ENCODE results near the gene HOXC5.

The HOXC5 gene

DNA sequence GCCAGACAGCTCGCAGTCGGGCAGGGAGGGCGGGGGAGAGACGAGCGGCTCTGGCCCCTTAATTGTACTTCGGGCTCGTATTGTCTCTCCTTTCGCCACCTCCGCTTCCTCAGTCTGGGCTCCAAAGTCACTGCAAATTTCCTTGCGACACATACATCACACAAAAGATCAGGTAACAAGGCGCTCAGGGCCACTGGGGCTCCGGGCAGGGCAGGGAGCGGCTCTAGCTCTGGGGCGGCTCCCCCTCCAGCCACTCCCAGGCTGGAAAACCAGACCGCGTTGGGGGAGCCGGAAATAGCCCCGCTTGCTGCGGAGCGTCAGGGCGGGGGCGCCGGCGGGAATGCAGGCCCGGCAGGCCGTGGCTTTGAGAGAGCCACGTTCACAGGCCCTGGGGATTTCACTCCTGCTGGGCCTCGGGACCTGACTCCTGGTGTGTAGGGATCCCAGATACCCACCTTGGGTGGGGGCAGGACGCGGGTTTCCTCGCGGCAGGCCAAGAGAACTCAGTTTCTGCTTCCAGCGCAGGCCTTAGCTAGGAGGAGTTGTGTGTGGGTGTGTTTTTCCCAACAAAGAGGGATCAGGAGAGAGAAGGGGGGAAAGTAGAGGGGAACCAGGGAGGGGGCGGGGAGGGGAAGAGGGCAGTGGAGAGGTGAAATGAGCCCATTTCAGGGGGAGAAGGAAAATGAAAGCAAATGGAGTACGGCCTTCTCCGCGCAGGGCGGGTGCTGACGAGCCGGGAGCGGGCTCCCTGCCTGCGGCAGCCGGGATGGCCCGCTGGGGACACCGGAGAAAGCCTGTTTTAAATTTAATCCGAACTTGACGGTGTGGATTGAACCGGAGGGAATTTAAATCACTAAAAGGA lies 37.2 kb upstream of the HOXC5 start:
- no peak for DNase-seq (ENCODE audit: low spot score)

DNA sequence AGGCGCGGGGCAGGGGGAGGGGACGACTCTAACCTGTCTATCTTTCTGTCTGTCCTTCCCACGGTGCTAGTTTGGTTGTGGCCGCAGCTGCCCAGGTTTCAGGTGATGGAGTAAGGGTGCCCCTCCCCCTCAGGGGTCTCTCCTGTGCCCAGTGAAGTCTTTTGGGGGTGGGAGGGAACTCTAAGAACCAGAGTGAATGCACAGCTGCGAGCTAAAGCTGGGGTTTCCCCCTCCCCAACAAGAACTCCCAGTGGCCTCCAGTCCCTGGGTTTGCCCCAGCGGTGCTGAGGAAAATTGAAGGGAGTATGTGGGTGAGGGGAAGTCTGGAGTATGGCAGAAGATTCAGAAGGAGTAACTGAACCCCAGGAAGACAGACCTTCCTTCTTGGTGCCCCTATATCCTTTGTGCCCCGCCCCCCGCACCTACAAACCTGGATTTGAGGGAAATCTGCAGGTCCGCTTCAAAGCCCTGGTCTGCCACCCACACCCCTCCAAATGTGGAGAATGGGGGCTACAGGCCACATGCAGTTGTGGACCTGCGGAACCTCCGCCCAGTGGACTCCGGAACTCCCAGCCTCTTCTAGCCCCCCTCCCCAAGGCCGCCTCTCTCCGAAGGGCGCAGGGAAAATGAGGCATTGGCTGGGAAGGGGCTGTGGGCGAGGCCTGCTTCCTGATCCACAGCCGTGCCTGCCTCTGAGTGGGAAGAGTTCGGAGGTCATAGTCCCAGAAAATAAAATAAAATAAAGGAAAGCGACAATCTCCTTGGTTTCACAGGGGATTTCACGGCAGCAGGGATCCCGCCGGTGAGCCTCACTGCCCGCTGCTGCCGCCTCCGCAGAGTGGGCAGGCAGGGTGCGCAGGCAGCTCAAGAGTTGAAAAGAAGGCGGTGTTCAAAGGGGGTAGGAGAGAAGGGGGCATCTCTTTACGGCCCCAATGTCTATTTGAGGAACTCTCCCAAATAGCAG lies 36.3 kb upstream of the HOXC5 start:
- no peak for DNase-seq (ENCODE audit: low spot score)

DNA sequence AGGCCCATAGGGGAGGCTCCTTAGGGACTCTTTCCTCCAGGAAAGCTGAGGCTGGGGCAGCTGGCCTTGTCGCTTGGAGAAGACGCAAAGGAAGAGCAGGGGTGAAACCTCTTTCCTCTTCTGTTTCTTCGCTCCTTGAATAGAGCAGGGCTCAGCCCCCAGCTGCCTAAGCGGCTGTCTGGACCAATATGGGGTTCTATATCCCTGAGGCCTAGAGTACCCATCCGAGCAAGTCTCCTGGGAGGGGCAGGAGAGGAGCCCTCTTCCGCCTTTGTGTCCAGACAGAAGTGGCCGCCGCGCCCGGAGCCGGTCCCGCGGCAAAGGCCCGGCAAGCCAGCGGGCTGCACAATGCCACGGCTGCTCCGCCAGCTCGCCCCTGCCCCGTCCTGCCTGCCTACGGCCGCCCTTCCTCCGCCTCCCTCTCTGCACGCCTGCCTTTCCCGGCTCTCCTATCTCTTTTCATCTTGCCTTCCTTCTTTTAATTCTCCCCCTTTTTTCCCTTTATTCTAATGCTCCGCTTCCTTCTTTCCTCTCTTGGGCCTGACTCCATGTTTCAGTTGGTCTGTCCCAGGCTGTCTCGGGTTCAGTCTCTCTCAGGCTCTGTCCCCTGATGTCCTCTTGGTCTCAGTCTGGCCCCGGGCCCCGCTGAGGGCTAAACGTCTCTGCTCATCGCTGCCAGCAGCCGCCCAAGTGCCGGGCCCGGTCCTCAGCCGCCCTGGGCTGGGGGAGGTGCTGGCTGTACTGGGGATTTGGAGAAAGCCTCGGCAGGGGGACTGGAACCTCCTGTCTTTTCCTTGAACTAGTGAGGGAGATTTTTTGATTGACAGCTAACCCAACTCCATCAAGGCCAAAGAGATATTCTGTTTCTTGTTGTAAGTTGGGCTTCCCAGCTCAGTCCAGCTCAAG lies 35.4 kb upstream of the HOXC5 start:
- DNase-seq (ENCODE audit: low spot score): no peak

DNA sequence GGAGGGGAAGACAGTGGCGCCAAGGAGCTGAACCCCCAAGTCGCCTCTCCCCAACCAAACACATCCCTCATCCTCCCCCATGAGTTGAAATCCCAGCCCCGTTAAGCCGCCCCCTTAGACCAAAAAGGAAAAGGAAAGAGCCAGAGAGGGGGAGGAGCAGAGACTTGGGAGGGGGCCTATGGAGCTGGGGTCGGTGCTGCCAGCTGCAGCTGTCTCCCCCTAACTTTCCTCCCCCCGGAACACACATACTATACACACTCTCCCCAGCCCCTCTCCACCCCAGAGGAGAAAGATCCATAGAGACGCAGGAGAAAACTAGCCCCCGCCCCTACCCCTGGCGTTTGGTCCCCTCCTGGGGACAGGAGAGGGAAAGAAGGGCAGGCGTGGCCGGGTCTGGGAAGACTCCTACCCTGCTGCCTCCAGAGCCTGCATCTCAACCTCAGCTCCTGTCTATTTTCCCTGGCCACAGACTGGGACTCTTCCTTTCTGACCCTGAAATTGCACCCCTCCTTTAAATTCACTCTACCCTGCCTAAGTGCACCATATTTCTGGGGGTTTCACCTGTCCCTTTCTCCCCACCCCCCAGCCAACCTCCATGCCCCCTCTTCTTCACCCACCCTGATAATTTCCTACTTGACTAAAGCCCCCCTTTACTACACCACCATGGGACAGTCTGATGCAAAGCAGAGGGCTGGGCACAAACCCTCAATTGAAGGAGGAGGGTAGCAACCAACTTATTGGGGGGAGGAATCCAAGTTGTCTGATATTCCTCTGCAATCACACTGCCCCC lies 34.5 kb upstream of the HOXC5 start:
- no peak for DNase-seq (ENCODE audit: low spot score)

DNA sequence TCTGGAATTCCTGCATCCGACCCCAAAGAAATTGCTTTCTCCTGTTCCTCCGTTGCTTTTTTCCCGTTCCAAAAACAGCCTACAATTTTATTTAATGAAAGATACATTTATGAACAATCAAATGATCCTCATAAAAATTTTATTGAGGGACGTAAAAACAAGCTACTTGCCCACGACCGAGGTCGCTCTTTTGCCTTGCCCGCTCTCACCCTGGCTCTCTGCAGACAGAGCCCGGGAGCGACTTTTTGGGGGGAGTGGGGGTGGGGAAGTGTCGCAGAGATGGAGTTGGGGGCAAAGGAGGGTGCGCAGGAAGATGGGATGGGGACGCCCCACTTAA lies 34.0 kb upstream of the HOXC5 start:
- no peak for DNase-seq (ENCODE audit: low spot score)

DNA sequence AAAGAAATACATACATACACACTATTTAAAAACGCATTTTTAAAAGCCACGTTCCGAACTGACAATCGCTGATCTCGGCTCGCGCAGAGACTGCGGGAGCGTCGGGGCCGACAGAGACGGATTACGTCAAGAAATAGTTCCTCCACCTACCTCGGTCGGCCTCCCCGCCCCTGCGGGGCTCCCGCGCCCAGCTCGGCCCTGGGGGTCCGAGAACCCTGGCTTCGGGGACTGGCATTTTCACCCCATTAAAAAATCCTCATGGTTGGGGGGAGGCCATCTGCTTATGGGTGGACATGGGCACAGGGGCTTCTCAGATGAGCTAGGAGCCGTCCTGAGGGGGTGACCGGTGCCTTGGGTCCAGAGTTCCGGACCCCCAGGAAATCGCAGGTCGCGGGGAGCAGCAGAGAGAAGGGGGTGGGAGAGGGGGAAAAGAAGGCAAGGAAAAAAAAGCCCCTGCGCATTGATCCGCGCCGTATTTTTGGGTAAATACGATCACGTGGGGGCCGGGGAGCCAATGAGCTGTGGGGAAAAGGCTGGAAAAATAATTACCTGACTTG lies 33.2 kb upstream of the HOXC5 start:
- no peak for DNase-seq (ENCODE audit: low spot score)

DNA sequence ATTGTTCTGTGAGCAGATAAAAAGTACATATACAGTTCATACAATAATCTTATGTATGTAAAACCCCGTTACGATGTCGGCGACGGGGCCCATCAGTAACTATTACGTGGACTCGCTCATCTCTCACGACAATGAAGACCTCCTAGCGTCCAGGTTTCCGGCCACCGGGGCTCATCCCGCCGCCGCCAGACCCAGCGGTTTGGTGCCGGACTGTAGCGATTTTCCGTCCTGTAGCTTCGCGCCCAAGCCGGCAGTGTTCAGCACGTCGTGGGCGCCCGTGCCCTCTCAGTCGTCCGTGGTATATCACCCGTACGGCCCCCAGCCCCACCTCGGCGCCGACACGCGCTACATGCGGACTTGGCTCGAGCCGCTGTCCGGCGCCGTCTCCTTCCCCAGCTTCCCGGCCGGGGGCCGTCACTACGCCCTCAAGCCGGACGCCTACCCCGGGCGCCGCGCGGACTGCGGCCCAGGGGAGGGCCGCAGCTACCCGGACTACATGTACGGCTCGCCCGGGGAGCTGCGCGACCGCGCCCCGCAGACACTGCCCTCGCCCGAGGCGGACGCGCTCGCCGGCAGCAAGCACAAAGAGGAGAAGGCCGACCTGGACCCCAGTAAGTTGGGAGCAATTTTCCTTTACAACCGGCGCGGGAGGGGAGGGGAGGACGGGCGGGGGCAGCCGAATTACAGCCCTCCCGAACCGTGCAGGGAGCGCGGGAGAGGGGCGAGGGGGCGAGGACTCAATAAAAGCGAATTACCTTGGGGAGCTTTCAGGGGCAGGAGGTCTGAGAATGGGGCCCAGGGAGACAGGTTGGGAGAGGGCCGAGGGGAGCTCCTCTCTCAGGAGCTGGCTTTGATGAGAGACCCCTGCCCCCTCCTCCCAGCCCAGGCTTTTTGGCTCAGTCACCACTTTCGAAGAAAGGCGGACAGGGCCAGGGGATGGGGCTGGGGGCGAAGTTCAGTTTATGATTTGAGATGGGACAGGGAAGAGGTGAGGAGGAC lies 32.4 kb upstream of the HOXC5 start, which contains the start of gene HOXC9:
Gene HOXC9, plus strand, starts transcription at position 46 of the 999 bp plus-strand sequence. Its CDS starts 28 bp downstream, at position 74.
- no peak for DNase-seq (ENCODE audit: low spot score)

DNA sequence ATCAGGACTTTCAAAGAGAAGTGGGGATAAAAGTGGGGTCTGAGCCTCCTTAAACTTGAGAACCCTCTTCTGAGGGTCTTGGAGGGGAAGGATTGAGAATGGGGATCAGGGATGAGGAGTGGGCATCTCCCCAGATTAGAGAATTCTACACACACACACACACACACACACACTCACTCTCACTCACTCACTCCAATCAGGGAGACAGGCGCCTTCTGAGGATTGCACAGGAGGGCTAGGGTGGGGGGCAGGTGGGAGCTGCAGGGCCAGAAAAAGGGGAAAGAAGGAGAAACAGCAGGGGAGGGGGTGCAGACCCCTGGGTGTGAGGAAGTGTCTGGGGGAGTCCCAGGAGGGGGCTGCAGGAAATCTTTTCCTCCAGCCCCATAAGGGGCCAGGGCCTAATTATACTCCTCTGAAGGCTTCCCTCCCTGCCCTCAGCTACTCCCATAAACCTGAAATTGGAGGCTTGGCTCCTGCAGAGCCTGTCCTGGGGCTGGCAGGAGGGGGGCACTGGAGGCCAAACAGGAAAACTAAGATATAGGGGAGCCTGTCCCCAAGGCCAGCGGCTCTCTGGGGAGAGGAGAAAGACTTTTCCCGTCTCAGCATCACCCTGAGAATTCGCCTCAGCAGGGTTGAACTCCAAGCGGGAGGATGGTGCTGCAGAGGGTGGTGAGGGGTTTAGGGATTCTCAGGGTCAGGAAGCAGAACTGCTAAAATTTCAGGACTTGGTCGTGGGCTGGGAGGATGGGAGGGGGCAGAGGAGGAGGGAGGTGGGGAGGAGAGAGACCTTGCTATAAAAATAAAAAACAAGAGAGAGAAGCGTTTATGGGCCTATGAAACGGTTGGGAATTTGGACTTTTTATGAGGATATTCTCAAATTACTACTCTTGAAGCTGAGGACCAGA lies 31.3 kb upstream of the HOXC5 start:
- no peak for DNase-seq (ENCODE audit: low spot score)

DNA sequence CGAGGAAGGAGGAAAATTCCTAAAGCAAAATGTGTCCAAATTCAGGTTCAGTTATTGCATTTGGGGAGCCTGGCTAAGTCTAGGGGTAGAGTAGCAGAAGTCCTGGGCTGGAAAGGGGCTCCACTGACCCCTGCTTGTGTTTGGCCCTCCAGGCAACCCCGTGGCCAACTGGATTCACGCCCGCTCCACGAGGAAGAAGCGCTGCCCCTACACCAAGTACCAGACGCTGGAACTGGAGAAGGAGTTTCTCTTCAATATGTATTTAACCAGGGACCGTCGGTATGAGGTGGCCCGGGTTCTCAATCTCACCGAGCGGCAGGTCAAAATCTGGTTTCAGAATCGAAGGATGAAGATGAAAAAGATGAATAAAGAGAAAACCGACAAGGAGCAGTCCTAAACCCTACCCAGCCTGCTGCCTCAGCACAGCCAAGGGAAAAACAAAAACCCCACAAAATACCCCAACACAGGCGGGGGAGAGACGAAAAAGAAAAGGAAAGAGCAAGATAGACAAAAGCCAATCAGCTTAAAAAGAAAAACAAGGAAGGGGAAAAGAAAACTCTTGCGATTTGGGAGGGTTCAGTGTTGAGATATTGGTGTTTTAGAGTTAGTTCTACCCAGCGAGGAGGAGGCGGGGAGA lies 30.5 kb upstream of the HOXC5 start:
- no peak for DNase-seq (ENCODE audit: low spot score)

DNA sequence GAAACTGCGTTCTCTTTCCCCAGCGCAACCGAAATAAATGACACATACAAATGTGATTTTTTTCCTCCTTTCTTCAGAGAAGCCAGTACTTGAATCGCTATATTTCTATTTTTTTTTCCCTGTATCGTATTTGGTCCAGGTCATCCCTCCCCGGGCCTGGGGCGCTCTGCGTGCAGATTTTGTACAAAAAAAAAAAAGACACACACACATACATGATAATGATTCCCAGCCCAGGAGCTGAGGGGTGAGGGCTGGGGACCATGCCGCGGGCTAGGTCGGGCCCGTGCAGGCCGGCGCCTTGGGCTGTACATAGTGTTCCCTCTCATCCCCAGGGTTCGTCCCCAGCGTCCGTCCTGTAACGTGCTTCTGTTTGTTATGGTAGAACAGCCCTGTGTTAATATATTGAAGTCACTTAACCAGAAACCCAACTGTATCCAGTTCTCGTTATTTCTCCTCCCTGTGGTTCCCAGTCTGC lies 29.9 kb upstream of the HOXC5 start:
- DNase-seq (ENCODE audit: low spot score): no peak

DNA sequence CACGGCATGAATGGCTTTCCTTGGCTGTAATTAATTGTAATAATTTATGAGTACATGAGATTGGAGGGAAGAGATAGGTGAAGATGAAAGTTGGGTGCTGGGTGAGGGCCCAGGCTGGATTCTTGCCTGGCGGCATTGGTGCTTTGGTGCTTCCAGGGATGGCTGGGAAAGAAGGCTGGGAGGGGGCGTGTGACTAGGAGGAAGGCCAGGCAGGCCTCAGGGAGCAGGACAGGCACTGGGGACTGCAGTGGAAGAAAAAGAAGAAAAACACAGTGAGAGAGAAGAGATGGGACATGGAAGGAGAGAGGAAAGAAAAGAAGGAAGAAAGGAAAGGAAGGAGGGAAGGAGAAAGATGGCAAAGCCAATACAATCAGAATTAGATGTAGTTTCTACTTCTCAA lies 29.2 kb upstream of the HOXC5 start:
- no peak for DNase-seq (ENCODE audit: low spot score)

DNA sequence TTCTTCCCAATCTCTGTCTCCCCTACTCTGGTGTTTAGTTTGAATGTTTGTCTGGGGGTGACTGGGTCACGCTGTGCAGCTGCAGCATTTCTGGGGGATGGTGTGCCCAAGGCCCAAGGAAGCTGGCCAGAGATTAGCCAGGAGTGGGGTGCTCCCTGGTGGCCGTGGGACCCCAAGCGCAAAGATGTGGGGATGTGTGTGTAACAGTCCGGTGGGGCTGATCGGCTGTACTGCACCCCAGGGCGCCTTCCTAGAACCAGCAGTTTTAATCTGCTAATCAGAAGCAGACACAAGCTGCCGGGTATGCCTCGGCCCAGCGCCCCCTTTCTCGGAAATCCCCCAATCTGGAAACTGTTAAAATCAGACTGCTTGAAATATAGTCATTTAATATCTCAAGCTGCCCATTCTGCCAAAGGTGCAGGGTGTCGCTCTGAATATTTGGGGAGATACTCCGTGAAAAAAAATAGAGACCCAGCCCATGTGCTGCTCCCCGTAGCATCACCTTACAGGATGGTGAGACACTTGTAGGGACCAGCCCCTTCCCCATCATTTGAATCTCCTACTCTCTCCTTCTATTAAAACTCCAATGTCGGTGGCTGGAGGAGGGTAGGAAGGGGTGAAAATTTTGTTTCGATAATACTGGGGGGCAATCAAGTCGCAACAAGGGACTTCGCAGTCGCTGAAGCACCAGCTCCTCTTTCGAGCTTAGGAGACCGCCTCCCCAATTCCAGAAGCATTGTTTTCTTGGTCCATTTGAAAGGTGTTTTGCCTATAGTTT lies 28.6 kb upstream of the HOXC5 start:
- DNase-seq (ENCODE audit: low spot score): no peak

DNA sequence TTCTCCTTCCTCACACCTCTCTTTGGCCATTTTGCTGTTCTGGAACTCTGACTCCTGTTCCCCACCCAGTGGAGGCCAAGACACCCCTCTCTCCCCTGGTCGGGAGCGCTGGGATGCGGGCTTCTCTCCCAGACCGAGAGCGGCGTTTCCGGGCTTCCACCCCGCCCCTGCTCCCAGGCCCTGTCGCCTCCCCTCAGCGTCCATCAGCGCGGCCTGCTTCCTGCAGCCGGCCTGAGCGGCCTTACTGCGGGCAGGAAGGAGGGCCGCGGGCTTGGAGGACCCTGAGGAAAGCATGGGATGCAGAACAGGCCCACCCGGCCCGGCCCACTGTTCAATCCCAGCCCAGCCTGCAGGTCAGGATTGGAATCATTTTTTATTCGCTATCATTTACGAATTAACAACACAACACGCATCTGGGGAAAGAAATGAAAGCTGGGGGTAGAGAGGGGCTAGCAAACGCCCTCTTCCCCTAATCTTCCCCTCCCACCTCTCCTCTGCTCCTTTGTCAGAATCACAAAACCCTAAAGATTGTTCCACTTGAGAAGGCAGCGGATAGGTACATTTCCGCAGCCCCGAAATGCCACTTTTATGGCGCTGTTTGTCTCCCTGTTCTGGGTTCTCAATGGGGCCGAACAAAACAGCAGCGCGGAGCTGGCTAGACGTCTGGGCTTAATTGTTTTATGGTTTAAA lies 27.9 kb upstream of the HOXC5 start:
- DNase-seq (ENCODE audit: low spot score): no peak

DNA sequence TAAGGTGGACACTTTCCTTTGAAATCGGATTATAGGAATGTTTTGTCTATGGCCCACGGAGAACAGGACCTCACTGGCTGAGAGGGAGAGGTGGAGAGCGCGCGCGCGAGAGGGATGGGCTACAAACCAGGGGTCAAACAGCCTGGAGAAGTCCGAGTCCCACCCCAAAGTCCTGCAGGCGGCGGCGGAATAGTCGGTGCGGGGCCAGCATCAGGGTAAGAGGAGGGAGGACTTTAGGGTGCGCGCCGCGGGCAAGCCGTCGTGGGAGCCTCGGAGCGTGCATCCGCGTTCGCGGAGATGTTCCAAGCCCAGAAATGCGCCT lies 27.4 kb upstream of the HOXC5 start:
- no peak for DNase-seq (ENCODE audit: low spot score)

DNA sequence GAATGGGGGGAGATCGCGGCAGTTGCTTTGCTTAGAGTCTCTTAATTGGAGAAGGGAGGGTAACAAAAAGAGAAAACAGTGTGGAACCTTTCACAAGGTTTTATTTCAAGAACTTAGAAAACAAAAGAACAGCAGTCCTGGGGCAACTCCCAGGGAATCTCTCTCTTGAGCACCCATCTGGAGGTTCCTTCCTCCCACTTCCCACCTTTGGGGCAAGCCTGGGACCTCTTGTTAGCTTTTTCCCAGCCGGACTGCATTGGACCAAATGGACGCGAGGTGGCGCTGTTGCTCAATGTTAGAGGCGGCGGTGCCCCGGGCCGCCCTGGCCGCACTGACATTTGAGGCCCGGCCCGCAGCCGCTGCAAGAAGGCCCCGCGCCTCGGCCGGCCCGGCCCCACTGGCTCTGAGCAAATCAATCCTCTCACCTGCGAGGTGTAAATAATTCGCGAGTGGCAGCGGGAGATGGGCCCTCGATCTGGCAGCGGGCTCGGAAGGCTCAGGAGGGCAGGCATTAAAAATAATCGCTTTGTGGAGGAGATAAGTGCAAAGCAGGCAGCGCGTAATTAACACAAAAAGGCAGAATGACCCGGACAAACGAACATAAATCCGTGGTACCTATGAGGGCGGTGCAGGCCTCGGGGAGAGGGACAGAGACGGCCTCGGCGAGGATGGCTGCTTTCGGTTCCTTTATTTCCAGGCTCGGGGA lies 26.8 kb upstream of the HOXC5 start:
- peak; percentile 90 for DNase-seq (ENCODE audit: low spot score)

Measured in left forelimb (tissue), 1 donor.